ENCODE measurements around the gene CEP41. TPM values are rescaled to one million over a fixed set of nuclear protein-coding genes. Genes with fewer than 3 reads are reported as not detected.

CEP41 gene
- total RNA-seq, 2 donors from 2014 or later, result 6.9 to 8.3 TPM

DNA sequence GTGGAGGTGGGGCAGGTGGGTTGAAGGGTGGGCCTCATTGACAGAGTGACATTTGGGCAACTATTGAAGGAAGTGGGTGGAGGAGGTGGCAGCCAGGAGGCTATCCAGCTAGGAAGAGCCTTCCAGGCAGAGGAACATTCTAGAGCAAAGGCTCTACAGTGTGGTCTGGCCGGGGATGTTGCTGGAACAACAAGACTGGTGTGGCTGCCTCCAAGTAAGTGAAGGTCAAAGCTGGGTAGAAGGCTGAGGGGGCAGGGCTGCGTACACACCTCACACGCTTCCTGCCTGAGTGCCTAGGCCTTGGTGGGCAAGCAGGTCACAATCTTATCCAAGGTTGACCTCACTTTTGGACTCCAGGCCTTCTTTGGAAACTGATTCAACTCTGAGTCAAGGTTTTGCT, 53.9 kb downstream of the CEP41 start:
- peak; percentile 75 to 91 (median 88) for DNase-seq
- peak overlapping the region; percentile 96 to 99 (median 98) for H3K27ac ChIP-seq
- H3K9me3 ChIP-seq, result no peaks in the 10 kb centered on the region
- TF ChIP-seq POLR2A (IDR thresholded peaks at IDR 0.05), result peak; percentile 52 to 82 (median 78)
- TF ChIP-seq, protein P1, sequence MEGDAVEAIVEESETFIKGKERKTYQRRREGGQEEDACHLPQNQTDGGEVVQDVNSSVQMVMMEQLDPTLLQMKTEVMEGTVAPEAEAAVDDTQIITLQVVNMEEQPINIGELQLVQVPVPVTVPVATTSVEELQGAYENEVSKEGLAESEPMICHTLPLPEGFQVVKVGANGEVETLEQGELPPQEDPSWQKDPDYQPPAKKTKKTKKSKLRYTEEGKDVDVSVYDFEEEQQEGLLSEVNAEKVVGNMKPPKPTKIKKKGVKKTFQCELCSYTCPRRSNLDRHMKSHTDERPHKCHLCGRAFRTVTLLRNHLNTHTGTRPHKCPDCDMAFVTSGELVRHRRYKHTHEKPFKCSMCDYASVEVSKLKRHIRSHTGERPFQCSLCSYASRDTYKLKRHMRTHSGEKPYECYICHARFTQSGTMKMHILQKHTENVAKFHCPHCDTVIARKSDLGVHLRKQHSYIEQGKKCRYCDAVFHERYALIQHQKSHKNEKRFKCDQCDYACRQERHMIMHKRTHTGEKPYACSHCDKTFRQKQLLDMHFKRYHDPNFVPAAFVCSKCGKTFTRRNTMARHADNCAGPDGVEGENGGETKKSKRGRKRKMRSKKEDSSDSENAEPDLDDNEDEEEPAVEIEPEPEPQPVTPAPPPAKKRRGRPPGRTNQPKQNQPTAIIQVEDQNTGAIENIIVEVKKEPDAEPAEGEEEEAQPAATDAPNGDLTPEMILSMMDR (IDR thresholded peaks at IDR 0.05), result peak in 2 of 7 experiments; percentile 2 to 6
- no peak overlapping the region for H3K4me3 ChIP-seq
- intact Hi-C loops (cut with DNase I), result loop anchor here (10.0 kb wide), 1 partner anchor 112 kb away; no protein-coding TSS in a partner anchor
- peak; percentile 41 for ATAC-seq
- H3K27me3 ChIP-seq, result no peaks in the 10 kb centered on the region
- H3K4me1 ChIP-seq, result peaks cover 51% of the 10 kb centered on the region
- no peaks in the 10 kb centered on the region for H3K36me3 ChIP-seq (replicated peaks in 1 of 2; ENCODE audit: insufficient read depth in 1 of 2, low read depth in 2 of 2)
- WGBS, 2 donors, result 41 to 49% methylated on average over 3 of the region's 3 CpGs

DNA sequence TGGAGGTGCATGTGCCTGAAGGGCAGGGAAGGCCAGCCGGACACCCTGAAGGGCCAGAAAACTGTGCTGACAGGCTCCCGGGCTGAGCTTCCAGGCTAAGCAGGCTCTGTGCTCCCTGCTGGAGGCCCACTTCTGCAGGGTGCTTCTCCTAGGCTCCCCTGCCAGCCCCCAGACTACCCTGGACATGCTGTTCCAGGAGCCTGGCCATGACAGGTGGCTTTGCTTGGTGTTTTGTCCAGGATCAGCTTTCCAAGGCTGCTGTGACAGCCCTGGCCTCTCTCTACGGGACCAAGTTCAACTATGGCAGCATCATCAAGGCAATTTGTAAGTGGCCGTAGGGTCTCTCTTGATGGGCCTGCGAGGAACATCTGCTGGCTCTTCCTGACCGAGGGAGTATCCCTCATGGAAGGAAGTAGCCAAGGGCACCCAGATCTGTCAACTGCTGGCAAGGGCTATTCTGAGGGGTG, 55.2 kb downstream of the CEP41 start:
- intact Hi-C loops (cut with DNase I), result loop anchor here (10.0 kb wide), 1 partner anchor 111 kb away; no protein-coding TSS in a partner anchor

DNA sequence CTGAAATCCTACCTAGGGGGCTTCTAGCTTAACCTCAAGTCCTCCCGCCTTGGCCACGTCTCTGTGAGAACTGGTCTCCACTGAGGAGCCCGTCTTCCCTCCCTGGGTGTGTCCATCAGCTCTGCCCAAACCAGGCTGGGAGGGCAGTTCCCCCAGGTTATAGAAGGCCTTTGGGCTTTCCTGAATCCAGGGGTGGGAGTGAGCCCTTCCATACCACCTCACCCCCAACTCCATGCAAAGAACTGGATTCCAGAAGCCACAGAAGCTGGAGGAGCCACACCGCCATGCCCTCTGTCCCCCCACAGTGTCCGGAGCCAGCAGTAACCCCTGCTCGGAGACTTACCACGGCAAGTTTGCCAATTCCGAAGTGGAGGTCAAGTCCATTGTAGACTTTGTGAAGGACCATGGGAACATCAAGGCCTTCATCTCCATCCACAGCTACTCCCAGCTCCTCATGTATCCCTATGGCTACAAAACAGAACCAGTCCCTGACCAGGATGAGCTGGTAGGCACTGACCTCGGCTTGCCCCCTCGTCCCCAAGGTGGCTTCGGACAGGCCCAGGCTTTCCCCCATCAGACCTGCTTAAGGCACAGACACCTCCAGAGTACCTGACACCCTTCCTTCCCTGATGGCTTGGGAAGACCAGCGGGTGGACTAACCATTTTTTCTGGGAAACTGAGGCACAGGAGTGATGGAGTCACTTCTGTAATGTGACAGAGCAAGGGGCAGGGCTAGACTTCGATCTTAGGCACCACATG, 55.8 kb downstream of the CEP41 start:
- no peak for TF ChIP-seq POLR2A (IDR thresholded peaks at IDR 0.05)
- TF ChIP-seq, protein P1 (IDR thresholded peaks at IDR 0.05), result no peak
- 48 to 49% methylated on average over 12 to 13 of the region's 13 CpGs for WGBS, 2 donors
- intact Hi-C loops (cut with DNase I), result loop anchor here (10.0 kb wide), 1 partner anchor 110 kb away; no protein-coding TSS in a partner anchor

More for the DNA sequence above, 55.2 kb downstream of the CEP41 start:
- no peak for ATAC-seq
- Histone ChIP-seq H3K27ac (peak overlapping the region; percentile 96 to 99 (median 98)), H3K36me3 (replicated peaks in 1 of 2; ENCODE audit: insufficient read depth in 1 of 2, low read depth in 2 of 2) (no peaks in the 10 kb centered on the region), H3K4me1 (peaks cover 61% of the 10 kb centered on the region), H3K27me3 (no peaks in the 10 kb centered on the region), H3K4me3 (peak overlapping the region in 1 of 2 donors; percentile 8), H3K9me3 (no peaks in the 10 kb centered on the region)
- WGBS, 2 donors, result 54 to 65% methylated on average over 6 of the region's 6 CpGs
- TF ChIP-seq, protein P1 (IDR thresholded peaks at IDR 0.05), result peak in 1 of 7 experiments; percentile 5
- peak in 2 of 3 donors; percentile 2 to 4 for TF ChIP-seq POLR2A (IDR thresholded peaks at IDR 0.05)
- DNase-seq, result peak; percentile 47 to 73 (median 58)

DNA sequence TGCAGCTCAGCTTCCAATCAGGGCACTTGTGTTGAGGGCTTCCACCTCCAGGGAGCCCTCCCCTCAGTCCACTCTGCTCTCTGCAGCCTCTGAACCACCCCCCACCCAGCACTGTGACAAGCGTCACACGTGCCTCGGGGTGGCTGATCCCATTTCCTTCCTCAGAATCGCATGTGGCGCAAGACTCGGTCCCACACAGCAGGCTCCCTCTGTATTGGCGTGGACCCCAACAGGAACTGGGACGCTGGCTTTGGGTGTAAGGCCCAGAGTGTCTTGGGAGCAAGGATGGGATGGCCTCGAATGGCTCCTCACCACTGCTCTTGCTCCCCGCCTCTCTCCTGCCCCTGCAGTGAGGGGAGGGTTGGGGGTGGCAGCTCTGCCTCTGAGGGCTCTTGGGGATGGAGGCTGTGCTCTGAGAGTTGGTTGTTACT, 56.4 kb downstream of the CEP41 start:
- DNase-seq, result peak in 3 of 4 donors; percentile 55 to 66 (median 61)
- Histone ChIP-seq H3K27ac (peak overlapping the region; percentile 96 to 99 (median 98)), H3K9me3 (no peaks in the 10 kb centered on the region), H3K36me3 (replicated peaks in 1 of 2; ENCODE audit: insufficient read depth in 1 of 2, low read depth in 2 of 2) (no peaks in the 10 kb centered on the region), H3K27me3 (no peaks in the 10 kb centered on the region), H3K4me1 (peaks cover 74% of the 10 kb centered on the region), H3K4me3 (peak overlapping the region in 1 of 2 donors; percentile 58)
- WGBS, 2 donors, result 21 to 72% methylated on average over 7 to 10 of the region's 10 CpGs
- intact Hi-C loops (cut with DNase I), result loop anchor here (10.0 kb wide), 1 partner anchor 110 kb away; no protein-coding TSS in a partner anchor
- TF ChIP-seq, protein P1 (IDR thresholded peaks at IDR 0.05), result peak in 1 of 7 experiments; percentile 0
- TF ChIP-seq POLR2A (IDR thresholded peaks at IDR 0.05), result peak; percentile 16 to 58 (median 45)
- ATAC-seq, result no peak

More for the DNA sequence above, 55.8 kb downstream of the CEP41 start:
- H3K36me3 ChIP-seq (replicated peaks in 1 of 2; ENCODE audit: insufficient read depth in 1 of 2, low read depth in 2 of 2), result no peaks in the 10 kb centered on the region
- H3K27me3 ChIP-seq, result no peaks in the 10 kb centered on the region
- H3K4me1 ChIP-seq, result peaks cover 68% of the 10 kb centered on the region
- peak overlapping the region; percentile 8 to 39 for H3K4me3 ChIP-seq
- H3K27ac ChIP-seq, result peak overlapping the region; percentile 96 to 99 (median 98)
- peak in 3 of 4 donors; percentile 38 to 59 (median 50) for DNase-seq
- ATAC-seq, result no peak
- H3K9me3 ChIP-seq, result no peaks in the 10 kb centered on the region

Data from body of pancreas (tissue), 4 donors.